HAP-1 (cell line): Measurements from ENCODE around the gene C6orf132.
"Not testable (repeated sequence)": the region's sequence is repeated elsewhere in the genome, so short reads cannot be mapped to it uniquely, and the experiment has no call there.

Experiments
- DNase-seq, 2 experiments: peaks; one replicate each; pipeline ENCODE4 v3.0.0-alpha.2; 2016 to 2020; ENCODE audit warnings: low spot score in 2 of 2
- H3K27me3 ChIP-seq: fragments of 250-450 bp; sonication (Bioruptor Pico); 2 replicates; pipeline ENCODE4 v1.5.1; 2020; ENCODE audit warnings: low read depth, mild to moderate bottlenecking, moderate library complexity
- H3K36me3 ChIP-seq: fragments of 250-450 bp; sonication (Bioruptor Pico); replicated peaks from 2 replicates; pipeline ENCODE4 v1.5.1; 2020; ENCODE audit warnings: mild to moderate bottlenecking
- H3K4me1 ChIP-seq: fragments of 250-450 bp; sonication (Bioruptor Pico); 2 replicates; pipeline ENCODE4 v1.5.1; 2020; ENCODE audit warnings: mild to moderate bottlenecking
- H3K4me3 ChIP-seq: fragments of 250-450 bp; sonication (Bioruptor Pico); 2 replicates; pipeline ENCODE4 v1.5.1; 2020; ENCODE audit warnings: mild to moderate bottlenecking, moderate library complexity
- H3K9me3 ChIP-seq: fragments of 250-450 bp; sonication (Bioruptor Pico); 2 replicates; pipeline ENCODE4 v1.5.1; 2020; ENCODE audit warnings: mild to moderate bottlenecking, moderate library complexity
- in situ Hi-C: fragments of 300-500 bp; cut with MboI; formaldehyde crosslinking; loops from 3 replicates; pipeline ENCODE4 v1.14.3; 2020; ENCODE audit warnings: low sequenced_read_pairs, inconsistent platforms, mixed read lengths

Gene C6orf132

GRCh38 chr6:42154461-42155209 is 12.2 kb upstream of the C6orf132 start:
- no peaks in the 10 kb centered on the region for H3K9me3 ChIP-seq
- in situ Hi-C loops: no loop called here
- no peaks in the 10 kb centered on the region for H3K36me3 ChIP-seq
- no peak for DNase-seq
- H3K4me3 ChIP-seq: no peak overlapping the region
- H3K27me3 ChIP-seq: no peaks in the 10 kb centered on the region
- peaks cover 4% of the 10 kb centered on the region for H3K4me1 ChIP-seq

- peaks cover 4% of the 10 kb centered on the region for H3K4me1 ChIP-seq
- H3K9me3 ChIP-seq: no peaks in the 10 kb centered on the region
- no peaks in the 10 kb centered on the region for H3K36me3 ChIP-seq
- H3K4me3 ChIP-seq: no peak overlapping the region
- no peaks in the 10 kb centered on the region for H3K27me3 ChIP-seq
- DNase-seq: no peak
- in situ Hi-C loops: no loop called here
Measured at GRCh38 chr6:42153921-42154320, 11.5 kb upstream of the C6orf132 start.

GRCh38 chr6:42152528-42153213 is 10.3 kb upstream of the C6orf132 start:
- H3K36me3 ChIP-seq, H3K27me3 ChIP-seq, H3K9me3 ChIP-seq, H3K4me3 ChIP-seq, H3K4me1 ChIP-seq, in situ Hi-C loops, DNase-seq: not testable (repeated sequence)

GRCh38 chr6:42152024-42152423 is 9.6 kb upstream of the C6orf132 start:
- in situ Hi-C loops: no loop called here
- H3K9me3 ChIP-seq: no peaks in the 10 kb centered on the region
- H3K4me1 ChIP-seq: peaks cover 4% of the 10 kb centered on the region
- no peak overlapping the region for H3K4me3 ChIP-seq
- DNase-seq: no peak
- no peaks in the 10 kb centered on the region for H3K36me3 ChIP-seq
- no peaks in the 10 kb centered on the region for H3K27me3 ChIP-seq

- Histone ChIP-seq H3K36me3 (no peaks in the 10 kb centered on the region), H3K4me3 (no peak overlapping the region), H3K27me3 (no peaks in the 10 kb centered on the region), H3K9me3 (no peaks in the 10 kb centered on the region), H3K4me1 (no peaks in the 10 kb centered on the region)
- no peak for DNase-seq
- in situ Hi-C loops: no loop called here
Measured at GRCh38 chr6:42150254-42150653, 7.8 kb upstream of the C6orf132 start.

- DNase-seq: no peak
- Histone ChIP-seq H3K4me3 (no peak overlapping the region), H3K9me3 (no peaks in the 10 kb centered on the region), H3K4me1 (no peaks in the 10 kb centered on the region), H3K36me3 (no peaks in the 10 kb centered on the region), H3K27me3 (no peaks in the 10 kb centered on the region)
- in situ Hi-C loops: no loop called here
Measured at GRCh38 chr6:42148058-42148457, 5.6 kb upstream of the C6orf132 start.

- no peaks in the 10 kb centered on the region for H3K27me3 ChIP-seq
- no peaks in the 10 kb centered on the region for H3K9me3 ChIP-seq
- in situ Hi-C loops: no loop called here
- DNase-seq: no peak
- no peaks in the 10 kb centered on the region for H3K4me1 ChIP-seq
- no peak overlapping the region for H3K4me3 ChIP-seq
- H3K36me3 ChIP-seq: no peaks in the 10 kb centered on the region
Measured at GRCh38 chr6:42147138-42147562, 4.7 kb upstream of the C6orf132 start.

GRCh38 chr6:42141603-42142117 is 760 bp downstream of the C6orf132 start:
- H3K4me1 ChIP-seq: peaks cover 22% of the 10 kb centered on the region
- in situ Hi-C loops: no loop called here
- no peaks in the 10 kb centered on the region for H3K27me3 ChIP-seq
- H3K4me3 ChIP-seq: no peak overlapping the region
- H3K9me3 ChIP-seq: no peaks in the 10 kb centered on the region
- no peaks in the 10 kb centered on the region for H3K36me3 ChIP-seq
- no peak for DNase-seq

GRCh38 chr6:42140756-42141602 is 1.4 kb downstream of the C6orf132 start:
- no peaks in the 10 kb centered on the region for H3K36me3 ChIP-seq
- no peaks in the 10 kb centered on the region for H3K27me3 ChIP-seq
- no peak overlapping the region for H3K4me3 ChIP-seq
- no peaks in the 10 kb centered on the region for H3K9me3 ChIP-seq
- no peak for DNase-seq
- in situ Hi-C loops: no loop called here
- peaks cover 23% of the 10 kb centered on the region for H3K4me1 ChIP-seq

- Histone ChIP-seq H3K4me3 (no peak overlapping the region), H3K4me1 (peaks cover 23% of the 10 kb centered on the region), H3K9me3 (no peaks in the 10 kb centered on the region), H3K27me3 (no peaks in the 10 kb centered on the region), H3K36me3 (no peaks in the 10 kb centered on the region)
- no peak for DNase-seq
- in situ Hi-C loops: no loop called here
Measured at GRCh38 chr6:42140032-42140431, 2.4 kb downstream of the C6orf132 start.

GRCh38 chr6:42138630-42139619 is 3.5 kb downstream of the C6orf132 start:
- in situ Hi-C loops: no loop called here
- no peaks in the 10 kb centered on the region for H3K36me3 ChIP-seq
- H3K4me3 ChIP-seq: no peak overlapping the region
- H3K27me3 ChIP-seq: no peaks in the 10 kb centered on the region
- no peaks in the 10 kb centered on the region for H3K9me3 ChIP-seq
- H3K4me1 ChIP-seq: peaks cover 23% of the 10 kb centered on the region
- DNase-seq: peak; percentile 55 to 68

GRCh38 chr6:42138190-42138589 is 4.2 kb downstream of the C6orf132 start:
- in situ Hi-C loops: no loop called here
- no peaks in the 10 kb centered on the region for H3K9me3 ChIP-seq
- no peak overlapping the region for H3K4me3 ChIP-seq
- H3K27me3 ChIP-seq: no peaks in the 10 kb centered on the region
- DNase-seq: no peak
- no peaks in the 10 kb centered on the region for H3K36me3 ChIP-seq
- H3K4me1 ChIP-seq: peaks cover 23% of the 10 kb centered on the region
